ENCODE measurements around the gene S100A1.
A peak's percentile ranks its signal among the peaks of the same experiment; 100 is the strongest.

The S100A1 gene

DNA sequence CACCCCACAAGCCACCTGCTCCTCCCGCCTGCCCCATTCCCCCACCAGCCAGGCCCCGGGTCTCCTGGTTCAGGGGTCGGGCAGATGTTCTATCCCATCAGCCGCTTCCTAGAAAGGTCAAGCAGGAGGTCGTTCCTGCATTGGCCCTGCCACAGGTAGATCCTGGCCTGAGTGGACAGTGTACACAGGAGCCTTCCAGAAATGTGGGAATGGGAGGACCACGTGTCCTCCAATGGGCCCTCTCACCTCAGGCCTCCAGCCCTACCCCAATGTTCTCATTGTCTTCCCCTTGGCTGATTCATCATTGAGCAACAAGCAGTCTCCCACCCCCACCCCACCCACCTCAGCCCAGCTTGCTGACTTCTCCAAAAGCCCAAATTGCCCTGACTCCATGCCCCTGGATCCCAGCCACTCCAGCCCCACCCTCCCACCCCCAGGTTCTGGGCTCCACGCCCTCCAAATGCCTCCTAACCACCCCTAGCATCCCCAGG, 17.4 kb upstream of the S100A1 start:
- DNase-seq (ENCODE audit: low read depth) = no peak

DNA sequence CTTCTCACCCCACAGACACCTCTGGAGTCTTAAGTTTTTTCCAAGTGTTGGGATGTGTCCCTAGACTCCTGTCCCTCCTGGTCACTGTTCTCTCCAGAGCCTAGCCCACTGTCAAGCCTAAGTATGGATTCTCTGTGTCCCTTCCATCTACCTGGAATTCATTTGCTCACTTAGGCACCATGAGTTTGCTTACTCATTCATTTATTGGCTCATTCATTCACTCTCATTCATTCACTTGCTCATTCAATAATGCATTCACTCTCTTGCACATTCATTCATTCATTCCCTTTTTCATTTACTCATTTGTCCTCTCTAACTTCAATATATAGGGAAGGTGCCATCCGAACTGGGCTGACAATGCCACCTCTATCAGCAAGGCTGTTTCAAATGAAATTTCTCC, 16.9 kb upstream of the S100A1 start:
- DNase-seq (ENCODE audit: low read depth) = no peak

- DNase-seq (ENCODE audit: low read depth) = no peak
Measured at GRCh38 chr1:153612111-153612754, 16.0 kb upstream of the S100A1 start.

DNA sequence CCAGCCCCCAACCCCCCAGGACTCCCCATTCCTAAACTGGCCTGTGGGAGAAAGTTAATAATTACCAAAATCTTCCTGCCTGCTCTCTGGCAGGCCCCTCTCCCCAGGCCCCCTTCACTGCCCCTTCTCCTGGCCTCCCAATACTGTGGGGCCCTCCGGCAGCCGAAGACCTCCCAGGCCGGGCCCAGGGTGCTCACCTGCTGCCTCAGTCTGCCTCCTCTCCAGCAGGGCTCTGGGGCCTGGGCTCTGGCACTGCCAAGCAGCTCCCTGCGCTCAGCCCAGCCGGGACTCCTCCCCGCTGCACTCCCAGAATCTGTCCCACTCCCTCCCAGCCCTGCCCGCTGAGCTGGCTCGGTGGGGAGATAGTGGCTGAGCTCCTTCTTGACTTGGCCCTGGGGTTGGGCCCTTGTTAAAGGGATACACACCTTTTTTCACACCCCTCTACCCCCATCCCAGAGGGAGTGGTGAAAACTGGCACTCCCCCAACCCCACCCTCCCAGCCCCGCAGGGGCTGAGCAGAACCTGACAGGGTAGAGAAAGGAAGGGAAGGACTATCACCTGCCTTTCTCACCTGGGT, 15.4 kb upstream of the S100A1 start, which contains the start of gene S100A16:
TSS of gene S100A16 (minus strand) at position 383 of the 577 bp plus-strand sequence. CDS start 4,986 bp downstream, outside the sequence.
- no peak for DNase-seq (ENCODE audit: low read depth)

DNA sequence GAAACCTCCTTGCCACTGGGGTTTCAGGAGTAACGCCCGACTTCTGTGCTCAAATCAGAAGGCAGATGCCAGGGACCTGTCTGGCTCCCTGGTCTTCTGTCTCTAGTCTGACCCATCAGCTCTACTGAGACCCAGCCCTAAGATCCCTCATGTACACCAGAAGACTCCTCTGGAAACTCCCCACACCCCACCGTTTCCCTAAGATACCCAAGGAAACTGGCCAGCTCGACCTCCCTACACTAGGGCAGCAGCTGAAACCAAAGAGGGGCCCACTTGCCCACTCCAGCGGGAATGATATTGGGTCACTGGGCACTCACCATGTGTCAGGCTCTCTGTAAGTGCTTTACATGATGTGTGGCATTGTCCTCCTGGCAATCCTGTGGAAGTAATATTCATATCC, 14.8 kb upstream of the S100A1 start:
- DNase-seq (ENCODE audit: low read depth) = no peak

GRCh38 chr1:153614189-153614900, 13.9 kb upstream of the S100A1 start:
- no peak for DNase-seq (ENCODE audit: low read depth)

DNA sequence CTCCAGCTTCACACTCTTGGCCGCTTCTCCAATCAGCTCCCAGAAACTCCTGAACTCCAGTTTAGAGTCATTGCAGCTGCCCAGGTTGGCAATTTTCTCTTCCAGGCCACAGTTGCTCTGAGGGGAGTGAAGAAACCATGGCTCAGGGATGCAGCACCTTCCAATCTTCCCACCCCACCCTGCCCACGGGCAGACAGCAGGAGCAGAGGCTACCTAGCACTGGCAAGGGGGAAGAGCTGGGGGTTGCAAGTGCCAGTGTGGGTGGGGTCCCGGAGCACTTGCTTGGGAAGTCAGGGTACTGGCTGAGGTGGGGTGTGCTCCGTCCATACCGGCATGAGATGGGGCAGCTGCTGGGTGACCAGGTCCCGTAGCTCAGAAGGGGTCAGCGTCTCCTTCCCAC, 13.3 kb upstream of the S100A1 start:
- no peak for DNase-seq (ENCODE audit: low read depth)

DNA sequence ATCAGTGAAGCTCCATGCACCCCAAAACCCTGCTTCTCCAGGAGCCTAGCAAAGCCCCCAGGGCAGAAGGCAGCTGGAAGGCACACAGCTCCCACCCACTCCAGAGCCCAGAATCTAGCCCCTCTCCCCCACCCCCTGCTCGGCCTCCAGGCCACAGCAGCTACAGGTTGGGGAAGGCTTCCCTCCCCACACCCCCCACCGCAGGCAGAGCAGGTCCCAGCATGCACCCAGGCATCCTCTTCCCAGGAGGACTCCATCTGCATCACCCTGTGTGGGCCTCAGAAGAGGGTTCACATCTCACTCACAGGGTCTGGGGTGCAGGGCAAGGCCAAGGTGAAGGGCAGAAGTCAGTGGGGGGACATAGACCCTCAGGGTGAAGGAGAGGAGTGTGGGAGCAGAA, 12.8 kb upstream of the S100A1 start:
- no peak for DNase-seq (ENCODE audit: low read depth)

- no peak for DNase-seq (ENCODE audit: low read depth)
Measured at GRCh38 chr1:153616144-153616916, 11.9 kb upstream of the S100A1 start, which contains the start of gene S100A14. Gene S100A14, minus strand, starts transcription at chr1:153616325. Its CDS starts 467 bp downstream, at chr1:153615858.

DNA sequence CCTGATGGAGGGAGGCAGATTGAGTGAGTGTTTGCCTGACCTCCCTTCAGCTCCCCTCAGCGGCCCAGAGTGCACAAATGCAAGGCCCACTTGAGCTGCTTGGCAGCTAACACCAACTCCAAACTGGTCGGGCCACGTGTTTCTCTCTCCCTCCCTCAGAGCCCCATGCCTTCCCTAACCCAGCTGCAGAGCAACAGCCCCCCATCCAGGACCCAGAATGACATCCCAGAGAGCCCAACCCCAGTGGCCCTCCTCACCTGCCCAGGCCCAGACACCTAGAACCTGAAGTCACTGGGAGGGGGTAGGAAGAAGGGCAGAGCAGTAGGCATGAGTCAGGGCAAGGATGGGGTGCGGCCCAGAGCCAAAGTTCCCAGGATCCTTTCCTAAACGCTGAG, 11.3 kb upstream of the S100A1 start:
- no peak for DNase-seq (ENCODE audit: low read depth)

GRCh38 chr1:153617663-153618062, 10.6 kb upstream of the S100A1 start:
- peak; percentile 53 for DNase-seq (ENCODE audit: low read depth)

GRCh38 chr1:153619171-153619570, 9.1 kb upstream of the S100A1 start:
- no peak for DNase-seq (ENCODE audit: low read depth)

- no peak for DNase-seq (ENCODE audit: low read depth)
Measured at GRCh38 chr1:153623101-153623500, 5.1 kb upstream of the S100A1 start.

- no peak for DNase-seq (ENCODE audit: low read depth)
Measured at GRCh38 chr1:153624965-153625611, 3.1 kb upstream of the S100A1 start.

DNA sequence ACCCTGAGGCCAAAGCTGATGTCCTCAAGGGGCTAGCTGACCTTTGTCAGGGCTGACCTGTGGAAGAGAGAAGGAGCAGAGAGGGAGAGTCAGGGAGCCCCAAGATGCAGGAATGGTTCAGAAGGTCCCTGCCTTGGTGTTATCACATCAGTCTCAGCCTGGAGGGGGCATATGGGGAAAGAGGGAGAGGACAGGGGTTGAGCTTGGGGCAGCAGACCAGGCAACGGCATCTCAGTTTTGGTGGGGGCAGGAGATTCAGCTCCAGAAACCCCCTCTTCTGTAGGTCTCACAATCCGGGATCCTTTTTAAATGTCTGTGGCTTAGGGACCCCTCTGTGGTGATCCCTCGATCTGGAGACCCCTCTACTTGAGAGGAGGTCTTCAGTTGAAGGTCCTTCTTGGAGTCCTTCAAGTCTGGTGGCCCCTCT, 1.7 kb upstream of the S100A1 start:
- no peak for DNase-seq (ENCODE audit: low read depth)

GRCh38 chr1:153626904-153627714, 1.1 kb upstream of the S100A1 start, which contains the start of gene S100A13:
Gene S100A13, minus strand, starts transcription at chr1:153627505. Its CDS starts 1,033 bp downstream, at chr1:153626472.
- DNase-seq (ENCODE audit: low read depth) = no peak

DNA sequence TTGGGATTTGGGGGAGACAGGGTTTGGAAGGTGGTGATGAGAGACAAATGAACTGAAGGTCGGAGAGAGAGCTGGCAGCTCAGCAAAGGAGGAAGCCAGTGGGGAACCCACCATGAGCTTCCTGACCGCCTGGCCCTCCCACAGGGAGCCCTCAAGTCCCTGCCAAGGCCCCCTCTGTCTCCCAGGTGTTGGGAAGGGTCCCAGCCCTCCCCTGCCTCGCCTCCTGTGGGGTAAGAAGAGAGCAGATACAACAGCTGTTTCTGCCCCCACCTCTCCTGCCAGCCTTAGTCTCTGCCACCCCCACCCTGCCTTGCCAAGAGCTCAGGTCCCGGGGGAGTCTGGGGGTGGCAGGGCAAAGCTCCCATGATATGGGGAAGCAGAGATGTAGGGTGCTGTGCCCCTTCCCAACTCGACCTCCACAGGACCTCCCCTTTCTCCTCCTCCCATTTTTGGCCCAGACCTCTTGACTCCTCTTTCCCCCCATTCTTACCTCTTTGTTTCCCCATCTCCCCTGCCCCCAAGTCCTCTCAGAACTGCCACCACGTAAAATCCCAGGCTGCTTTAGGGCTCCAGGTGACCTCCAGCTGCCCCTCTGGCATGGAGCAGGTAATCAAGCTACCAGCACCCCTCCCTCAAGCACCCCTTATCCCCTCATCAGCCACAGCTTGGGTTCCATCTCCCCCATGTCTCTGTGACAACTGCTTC, 556 bp downstream of the S100A1 start:
- no peak for DNase-seq (ENCODE audit: low read depth)

DNA sequence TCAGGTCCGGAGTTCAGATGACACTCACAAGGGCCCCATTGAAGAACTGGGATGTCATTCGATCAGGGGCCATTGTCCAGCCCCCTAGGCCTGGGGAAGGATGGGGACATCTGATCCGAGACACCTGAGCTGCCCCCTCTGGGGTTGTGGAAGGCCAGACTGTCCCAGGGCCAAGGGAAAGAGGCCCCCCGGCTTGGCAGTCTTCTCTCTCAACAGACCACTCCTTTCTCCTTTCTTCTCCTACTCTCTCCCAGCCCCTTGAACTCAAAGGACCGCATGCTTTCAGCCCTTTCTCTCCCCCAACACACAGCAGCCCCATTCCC, 1.1 kb downstream of the S100A1 start:
- no peak for DNase-seq (ENCODE audit: low read depth)

DNA sequence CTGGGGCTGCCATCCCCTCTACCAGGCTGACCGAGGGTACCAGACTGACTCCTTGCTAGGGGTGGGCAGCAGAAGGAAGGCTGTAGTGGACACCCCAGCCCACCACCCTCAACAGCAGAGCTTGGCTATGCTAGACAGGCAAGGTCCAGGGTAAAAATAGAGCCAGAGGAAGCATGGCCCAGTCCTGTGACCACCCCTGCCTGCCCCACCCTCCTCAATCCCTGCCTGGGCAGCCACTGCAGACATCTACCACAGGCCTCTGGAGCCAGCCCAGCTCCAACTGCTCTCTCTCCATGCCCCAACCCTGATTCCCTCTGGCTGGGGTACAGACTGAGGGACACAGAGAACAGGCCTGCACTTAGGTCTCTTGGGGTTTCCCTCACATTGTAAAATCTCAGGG, 1.7 kb downstream of the S100A1 start:
- no peak for DNase-seq (ENCODE audit: low read depth)

DNA sequence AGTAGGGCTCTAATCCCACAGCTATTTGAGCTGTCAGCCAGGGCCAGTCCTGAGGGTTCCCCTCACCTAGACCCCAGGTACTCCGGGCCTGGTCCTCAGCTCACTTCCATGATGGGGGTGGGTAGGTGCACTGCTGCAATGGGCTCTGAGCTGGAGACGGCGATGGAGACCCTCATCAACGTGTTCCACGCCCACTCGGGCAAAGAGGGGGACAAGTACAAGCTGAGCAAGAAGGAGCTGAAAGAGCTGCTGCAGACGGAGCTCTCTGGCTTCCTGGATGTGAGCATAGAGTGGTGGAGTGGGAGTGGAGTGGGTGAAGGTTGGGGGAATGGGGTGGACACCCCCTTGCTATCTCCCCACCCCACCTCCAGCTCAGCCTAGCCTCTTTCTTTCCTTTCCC, 2.1 kb downstream of the S100A1 start:
- no peak for DNase-seq (ENCODE audit: low read depth)

Data from stimulated activated CD8-positive, alpha-beta memory T cell treated with anti-CD3 and anti-CD28 coated beads, Interleukin-12 subunit alpha, Interleukin-12 subunit beta, amount 100 ng/mL, for 4 hours (primary cell).